Measurements from ENCODE around the gene EDN2. TPM values are rescaled to one million over a fixed set of nuclear protein-coding genes. Genes with fewer than 3 reads are reported as not detected.

Gene EDN2
- total RNA-seq, 3 donors from 2014 or later (not counting 1 experiment from before 2014, with no cell fraction given) = 0.29 to 0.93 (median 0.64) TPM

DNA sequence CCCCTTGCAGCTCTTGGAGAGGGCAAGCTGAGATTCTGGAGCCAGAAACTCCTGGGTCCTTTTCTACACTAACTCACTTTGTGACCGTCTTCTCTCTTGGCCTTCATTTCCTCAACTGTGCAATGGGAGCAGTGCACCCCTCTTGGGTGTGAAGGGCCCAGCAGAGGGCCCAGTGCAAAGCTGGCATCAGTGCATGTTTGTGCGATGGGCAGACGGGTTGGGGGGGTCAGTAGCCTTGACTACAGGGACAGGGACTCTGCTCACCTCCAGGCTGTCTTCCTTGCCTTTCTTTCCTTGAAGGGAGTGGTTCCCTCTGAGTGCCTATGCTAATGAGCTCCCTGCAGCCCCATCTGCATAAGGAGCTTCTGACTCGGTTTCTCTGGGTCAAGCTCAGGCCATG lies 51.0 kb downstream of the EDN2 start:
- Histone ChIP-seq H3K27ac (ENCODE audit: low read length) (no peak overlapping the region), H3K4me3 (ENCODE audit: low read length) (no peak overlapping the region), H3K27me3 (ENCODE audit: control insufficient read depth, insufficient read depth, low read length) (no peaks in the 10 kb centered on the region), H3K9me3 (ENCODE audit: control insufficient read depth, insufficient read depth, low read length) (no peaks in the 10 kb centered on the region), H3K36me3 (ENCODE audit: control insufficient read depth, insufficient read depth, low read length) (no peaks in the 10 kb centered on the region), H3K4me1 (ENCODE audit: control insufficient read depth, insufficient read depth, low read length) (no peaks in the 10 kb centered on the region)
- no peak overlapping the region for H3K27ac Mint-ChIP-seq
- no peaks in the 10 kb centered on the region for H3K36me3 Mint-ChIP-seq
- WGBS (ENCODE audit: insufficient coverage) = 85% methylated on average over 4 of the region's 4 CpGs
- intact Hi-C loops (cut with micrococcal nuclease) = no loop called here
- TF ChIP-seq, protein P1, sequence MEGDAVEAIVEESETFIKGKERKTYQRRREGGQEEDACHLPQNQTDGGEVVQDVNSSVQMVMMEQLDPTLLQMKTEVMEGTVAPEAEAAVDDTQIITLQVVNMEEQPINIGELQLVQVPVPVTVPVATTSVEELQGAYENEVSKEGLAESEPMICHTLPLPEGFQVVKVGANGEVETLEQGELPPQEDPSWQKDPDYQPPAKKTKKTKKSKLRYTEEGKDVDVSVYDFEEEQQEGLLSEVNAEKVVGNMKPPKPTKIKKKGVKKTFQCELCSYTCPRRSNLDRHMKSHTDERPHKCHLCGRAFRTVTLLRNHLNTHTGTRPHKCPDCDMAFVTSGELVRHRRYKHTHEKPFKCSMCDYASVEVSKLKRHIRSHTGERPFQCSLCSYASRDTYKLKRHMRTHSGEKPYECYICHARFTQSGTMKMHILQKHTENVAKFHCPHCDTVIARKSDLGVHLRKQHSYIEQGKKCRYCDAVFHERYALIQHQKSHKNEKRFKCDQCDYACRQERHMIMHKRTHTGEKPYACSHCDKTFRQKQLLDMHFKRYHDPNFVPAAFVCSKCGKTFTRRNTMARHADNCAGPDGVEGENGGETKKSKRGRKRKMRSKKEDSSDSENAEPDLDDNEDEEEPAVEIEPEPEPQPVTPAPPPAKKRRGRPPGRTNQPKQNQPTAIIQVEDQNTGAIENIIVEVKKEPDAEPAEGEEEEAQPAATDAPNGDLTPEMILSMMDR (IDR thresholded peaks at IDR 0.05) = no peak
- H3K4me1 Mint-ChIP-seq = peaks cover 0 to 6% of the 10 kb centered on the region in 2 donors
- DNase-seq (no peak), ATAC-seq (no peak)
- peaks cover 22 to 37% of the 10 kb centered on the region in 2 donors for H3K27me3 Mint-ChIP-seq (ENCODE audit: low read depth in 2 of 2)
- no peak overlapping the region for H3K4me3 Mint-ChIP-seq
- H3K9me3 Mint-ChIP-seq = no peaks in the 10 kb centered on the region

DNA sequence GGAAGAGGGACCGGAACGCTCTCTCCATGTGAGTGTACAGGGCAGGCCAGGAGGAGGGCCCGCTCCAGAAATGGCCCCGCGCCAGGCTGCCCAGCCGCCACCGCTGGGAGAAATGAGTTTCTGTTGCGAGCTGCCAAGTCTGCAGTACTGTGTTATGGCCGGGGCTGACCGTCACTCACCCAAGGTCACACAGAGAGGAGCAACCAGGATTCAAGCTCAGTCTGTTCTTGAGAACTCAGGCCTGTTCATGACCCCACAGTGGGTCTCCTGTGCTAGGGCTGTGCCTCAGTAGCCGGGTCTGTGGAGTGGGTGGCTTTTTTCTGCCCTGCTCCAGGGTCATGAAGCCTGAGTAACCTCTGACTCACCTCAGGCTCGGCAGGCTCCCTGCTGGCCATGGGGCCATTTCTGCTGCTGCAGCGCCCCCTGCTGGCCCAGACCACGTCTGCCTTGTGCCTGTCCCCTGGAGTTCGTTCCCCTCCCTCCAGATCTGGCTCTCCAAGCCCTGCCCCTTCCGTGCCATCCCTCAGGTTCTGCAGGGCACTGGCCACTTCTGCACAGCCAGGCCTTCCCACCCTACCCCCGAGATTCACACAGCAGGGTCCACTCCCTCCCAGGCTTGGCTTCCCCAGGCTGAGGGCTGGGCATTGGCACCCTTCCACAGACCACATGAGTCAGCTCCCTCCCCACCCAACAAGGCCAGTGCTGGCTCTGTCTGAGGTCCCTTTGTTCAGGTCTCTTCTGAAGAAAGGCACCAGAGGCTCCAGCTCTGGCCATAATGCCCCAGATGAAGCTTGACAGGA lies 51.8 kb downstream of the EDN2 start:
- Mint-ChIP-seq H3K27me3 (ENCODE audit: low read depth in 2 of 2) (peaks cover 25 to 41% of the 10 kb centered on the region in 2 donors), H3K4me1 (peaks cover 0 to 6% of the 10 kb centered on the region in 2 donors), H3K4me3 (no peak overlapping the region), H3K36me3 (no peaks in the 10 kb centered on the region), H3K27ac (no peak overlapping the region), H3K9me3 (no peaks in the 10 kb centered on the region)
- no peaks in the 10 kb centered on the region for H3K9me3 ChIP-seq (ENCODE audit: control insufficient read depth, insufficient read depth, low read length)
- TF ChIP-seq, protein P1 (IDR thresholded peaks at IDR 0.05) = peak; percentile 85
- H3K4me1 ChIP-seq (ENCODE audit: control insufficient read depth, insufficient read depth, low read length) = no peaks in the 10 kb centered on the region
- intact Hi-C loops (cut with micrococcal nuclease) = loop anchor here (1.0 kb wide), 1 partner anchor 164 kb away; no protein-coding TSS in a partner anchor
- no peaks in the 10 kb centered on the region for H3K36me3 ChIP-seq (ENCODE audit: control insufficient read depth, insufficient read depth, low read length)
- DNase-seq (peak; percentile 72 to 80), ATAC-seq (peak; percentile 79 to 98 (median 94))
- H3K4me3 ChIP-seq (ENCODE audit: low read length) = no peak overlapping the region
- no peak overlapping the region for H3K27ac ChIP-seq (ENCODE audit: low read length)
- WGBS (ENCODE audit: insufficient coverage) = 58% methylated on average over 17 of the region's 17 CpGs
- H3K27me3 ChIP-seq (ENCODE audit: control insufficient read depth, insufficient read depth, low read length) = no peaks in the 10 kb centered on the region

DNA sequence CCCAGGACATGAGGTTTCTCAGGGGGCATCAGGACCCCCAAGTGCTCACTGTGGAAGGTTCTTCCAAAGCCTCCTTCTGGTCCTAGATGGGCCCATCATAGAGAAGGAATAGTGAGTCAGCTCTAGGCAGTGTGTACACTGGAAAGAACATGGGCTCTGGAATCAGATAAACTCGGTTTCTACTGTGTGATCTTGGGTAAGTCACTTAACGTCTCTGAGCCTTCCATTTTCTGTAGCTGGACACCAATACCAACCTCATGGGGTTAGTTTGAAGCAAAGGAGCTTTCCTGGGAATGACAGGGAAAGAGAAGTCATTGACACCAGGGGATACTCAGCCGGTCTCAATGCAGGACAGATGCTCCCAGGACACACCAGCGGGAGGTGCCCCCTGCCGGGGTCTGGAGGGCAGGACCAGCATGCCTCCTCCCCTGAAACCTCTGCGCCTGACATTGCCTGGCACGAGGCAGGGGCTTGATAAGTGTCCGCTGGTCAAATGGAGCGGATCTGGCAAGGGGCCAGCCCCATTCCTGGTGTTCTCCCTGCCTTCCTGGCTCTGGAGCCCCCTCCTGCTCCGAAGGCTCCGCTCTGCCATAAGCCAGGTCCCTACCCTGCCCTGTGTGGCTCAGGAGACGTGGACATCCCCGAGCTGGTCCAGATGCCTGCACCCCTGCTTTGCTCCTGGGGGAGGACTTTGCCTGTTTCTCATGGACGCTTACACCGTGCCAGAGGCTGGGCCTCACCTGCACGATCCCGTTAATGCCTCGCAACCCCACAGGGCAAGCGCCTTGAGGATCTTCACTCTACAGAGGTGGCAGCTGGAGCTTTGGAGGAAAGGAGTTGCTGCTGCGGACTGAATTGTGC lies 52.8 kb downstream of the EDN2 start:
- no peak overlapping the region for H3K27ac Mint-ChIP-seq
- Histone ChIP-seq H3K4me1 (ENCODE audit: control insufficient read depth, insufficient read depth, low read length) (no peaks in the 10 kb centered on the region), H3K27ac (ENCODE audit: low read length) (no peak overlapping the region), H3K36me3 (ENCODE audit: control insufficient read depth, insufficient read depth, low read length) (no peaks in the 10 kb centered on the region), H3K9me3 (ENCODE audit: control insufficient read depth, insufficient read depth, low read length) (no peaks in the 10 kb centered on the region), H3K4me3 (ENCODE audit: low read length) (no peak overlapping the region), H3K27me3 (ENCODE audit: control insufficient read depth, insufficient read depth, low read length) (no peaks in the 10 kb centered on the region)
- H3K9me3 Mint-ChIP-seq = no peaks in the 10 kb centered on the region
- no peak for ATAC-seq
- no peaks in the 10 kb centered on the region for H3K36me3 Mint-ChIP-seq
- TF ChIP-seq, protein P1 (IDR thresholded peaks at IDR 0.05) = no peak
- DNase-seq = no peak
- peaks cover 0 to 6% of the 10 kb centered on the region in 2 donors for H3K4me1 Mint-ChIP-seq
- 90% methylated on average over 19 of the region's 20 CpGs for WGBS (ENCODE audit: insufficient coverage)
- peaks cover 23 to 33% of the 10 kb centered on the region in 2 donors for H3K27me3 Mint-ChIP-seq (ENCODE audit: low read depth in 2 of 2)
- no peak overlapping the region for H3K4me3 Mint-ChIP-seq
- intact Hi-C loops (cut with micrococcal nuclease) = loop anchor here (1.0 kb wide), 1 partner anchor 163 kb away; no protein-coding TSS in a partner anchor
